Aorta (tissue), 5 donors: Measurements from ENCODE around the gene MRO. TPM values are rescaled to one million over a fixed set of nuclear protein-coding genes. Genes with fewer than 3 reads are reported as not detected.
A peak's percentile ranks its signal among the peaks of the same experiment; 100 is the strongest.

Source experiments
- ATAC-seq: fragments of 200-7000 bp; cut with Tn5 transposase; one replicate; pipeline ENCODE4 v1.9.1; 2022; ENCODE audit warnings: moderate library complexity; ENCODE audit not compliant: low FRiP score
- DNase-seq, 2 donors: peaks; one replicate each; pipeline ENCODE4 v3.0.0-alpha.2; 2020
- H3K27ac ChIP-seq, 2 donors: one replicate each; pipeline ENCODE4 v1.5.1; 2013; ENCODE audit warnings: low read length in 2 of 2, mild to moderate bottlenecking in 2 of 2, moderate library complexity in 2 of 2, control low read depth in 1 of 2, inconsistent platforms in 1 of 2, low read depth in 1 of 2
- H3K27me3 ChIP-seq, 2 donors: one replicate each; pipeline ENCODE4 v1.6.1; 2013; ENCODE audit warnings: control low read depth in 1 of 2, low read length in 1 of 2, mild to moderate bottlenecking in 1 of 2, moderate library complexity in 1 of 2; ENCODE audit not compliant: insufficient read depth in 2 of 2, control insufficient read depth in 1 of 2
- H3K36me3 ChIP-seq, 2 donors: one replicate each; pipeline ENCODE4 v1.6.1; 2013; ENCODE audit warnings: control low read depth in 1 of 2, low read length in 1 of 2, mild to moderate bottlenecking in 1 of 2; ENCODE audit not compliant: insufficient read depth in 2 of 2, control insufficient read depth in 1 of 2
- H3K4me1 ChIP-seq, 2 donors: one replicate each; pipeline ENCODE4 v1.6.1; 2013; ENCODE audit warnings: low read length in 2 of 2, control low read depth in 1 of 2, mild to moderate bottlenecking in 1 of 2, moderate library complexity in 1 of 2; ENCODE audit not compliant: insufficient read depth in 2 of 2, control insufficient read depth in 1 of 2
- H3K4me3 ChIP-seq, 2 donors: one replicate each; pipeline ENCODE4 v1.5.1; 2013; ENCODE audit warnings: low read length in 2 of 2, control low read depth in 1 of 2, mild to moderate bottlenecking in 1 of 2
- H3K9me3 ChIP-seq: one replicate; pipeline ENCODE4 v1.6.1; 2013; ENCODE audit warnings: mild to moderate bottlenecking, low read length; ENCODE audit not compliant: control insufficient read depth
- WGBS, 2 donors: extraction: QIAGEN DNeasy Blood & Tissue Kit; methylation state at CpG; one replicate each; pipeline ENCODE4 v1.1.7; 2013; 5-methylcytosine and 5-hydroxymethylcytosine counted together
- intact Hi-C, 2 donors: fragments of 100-400 bp; cut with DNase I; formaldehyde crosslinking; loops; one replicate each; pipeline versions ENCODE4 v1.14.2 to v1.15.0; 2022
- long read RNA-seq, 2 donors: library from polyadenylated mRNA; unstranded; transcript quantifications; one replicate each; pipeline ENCODE4 v2.0.0, GENCODE V29; 2020 to 2021
- polyA plus RNA-seq, 2 donors: library from polyadenylated mRNA; stranded (reverse); fragments of 200-250 nt; gene quantifications; one replicate each; pipeline ENCODE4 v1.2.3, GENCODE V29; 2013
- total RNA-seq, 2 donors: library from RNA; stranded (reverse); fragmentation: NEBNext Ultra II Directional; extraction: Animal tissue kit (Norgen Biotek cat#: 25700); gene quantifications; one replicate each; pipeline ENCODE4 v1.2.1, GENCODE V29; 2021
- donor health status: healthy with polysubstance abuse.
- donor health status: Bipolar disorder and iron deficiency.
- donor health status: DM: no; HTN: no; CAD: no.
- donor health status: DM: no; HTN: no; CAD: no.
- donor health status: DM: yes; HTN: yes; CAD: no.

The MRO gene
- total RNA-seq (1 to 10 TPM; 1.7 to 3.2 TPM), polyA plus RNA-seq (1 to 10 TPM in 1 of 2 donors, under 1 TPM in 1; 0.13 to 2.3 TPM)
- long read RNA-seq, donor 1, partial matches to known transcripts, result 1 of 2 reads
- long read RNA-seq, donor 1, other reads (novel, unspliced or antisense), result 1 of 2 reads
- long read RNA-seq, donor 2, result 0 reads

GRCh38 chr18:50819728-50820378 is at the start of gene MRO:
Gene MRO, minus strand, starts transcription at chr18:50820016. Its CDS starts 10,616 bp downstream, at chr18:50809400.
- ATAC-seq (peak; percentile 94), DNase-seq (peak; percentile 88 to 92)
- H3K9me3 ChIP-seq, result no peaks in the 10 kb centered on the region
- intact Hi-C loops, result loop anchor here (10.0 kb wide), 2 partner anchors 225 to 235 kb away; no protein-coding TSS in a partner anchor
- no peaks in the 10 kb centered on the region for H3K27me3 ChIP-seq
- no peaks in the 10 kb centered on the region for H3K4me1 ChIP-seq
- no peaks in the 10 kb centered on the region for H3K36me3 ChIP-seq
- no peak within 1 kb of the TSS for H3K27ac ChIP-seq
- peak within 1 kb of the TSS; percentile 31 to 52 for H3K4me3 ChIP-seq
- WGBS, 2 donors, result 1 to 2% methylated on average over 24 of the region's 24 CpGs

DNA sequence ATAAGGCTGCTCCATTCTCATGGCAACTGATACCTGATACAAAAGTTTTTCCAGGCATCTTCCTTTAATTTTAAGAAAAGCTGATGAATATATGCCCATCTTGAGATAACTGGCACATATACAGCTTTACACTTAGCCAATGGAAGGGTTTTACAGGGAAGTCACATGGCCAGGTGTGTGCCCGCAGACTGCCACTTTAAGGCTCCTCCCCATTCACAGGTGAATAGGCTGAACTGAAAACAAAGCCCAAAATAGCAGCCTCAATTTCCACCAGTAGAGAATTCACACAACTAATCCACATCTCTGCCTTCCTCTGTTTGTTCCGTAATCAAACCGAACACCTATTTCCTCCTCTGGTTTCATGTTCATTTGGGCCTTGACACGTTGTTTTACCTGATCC is 49.3 kb upstream of the MRO start:
- H3K27me3 ChIP-seq, result no peaks in the 10 kb centered on the region
- H3K36me3 ChIP-seq, result no peaks in the 10 kb centered on the region
- 95% methylated on average over 4 of the region's 4 CpGs for WGBS, 2 donors
- H3K4me1 ChIP-seq, result no peaks in the 10 kb centered on the region
- ATAC-seq (no peak), DNase-seq (no peak)
- H3K4me3 ChIP-seq, result no peak overlapping the region
- H3K27ac ChIP-seq, result no peak overlapping the region
- H3K9me3 ChIP-seq, result no peaks in the 10 kb centered on the region
- intact Hi-C loops, result no loop called here

GRCh38 chr18:50866765-50867164 is 46.9 kb upstream of the MRO start:
- Histone ChIP-seq H3K4me3 (no peak overlapping the region), H3K27me3 (no peaks in the 10 kb centered on the region), H3K4me1 (no peaks in the 10 kb centered on the region), H3K27ac (no peak overlapping the region), H3K36me3 (no peaks in the 10 kb centered on the region), H3K9me3 (no peaks in the 10 kb centered on the region)
- ATAC-seq, result no peak
- intact Hi-C loops, result no loop called here
- no peak for DNase-seq

- ATAC-seq (no peak), DNase-seq (no peak)
- Histone ChIP-seq H3K27me3 (peaks cover 0 to 1% of the 10 kb centered on the region in 2 donors), H3K4me3 (no peak overlapping the region), H3K27ac (no peak overlapping the region), H3K36me3 (no peaks in the 10 kb centered on the region), H3K9me3 (no peaks in the 10 kb centered on the region), H3K4me1 (no peaks in the 10 kb centered on the region)
- intact Hi-C loops, result no loop called here
- WGBS, 2 donors, result 51 to 55% methylated on average over 4 of the region's 4 CpGs
Measured at GRCh38 chr18:50863840-50864375, 44.1 kb upstream of the MRO start.

DNA sequence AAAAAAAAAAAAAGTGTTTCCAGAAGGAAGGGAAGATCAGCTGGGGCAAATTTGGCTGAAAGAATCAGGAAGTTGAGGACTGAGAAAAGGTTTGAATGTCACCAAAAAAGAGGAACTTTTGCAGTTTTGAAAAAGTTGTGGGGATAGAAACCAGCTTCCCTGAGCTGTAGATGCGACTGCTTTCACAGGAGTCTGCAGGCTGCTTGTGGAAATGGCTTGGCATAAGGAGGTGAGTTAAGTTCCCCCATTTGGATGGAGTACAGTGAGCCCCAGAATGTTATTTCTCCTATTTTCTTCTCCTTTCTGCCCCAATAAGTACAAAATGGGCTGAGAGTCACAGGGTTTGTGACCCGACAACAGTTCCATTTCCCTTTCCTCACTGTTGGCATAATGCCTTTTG is 42.6 kb upstream of the MRO start:
- H3K27ac ChIP-seq, result no peak overlapping the region
- intact Hi-C loops, result no loop called here
- H3K9me3 ChIP-seq, result no peaks in the 10 kb centered on the region
- H3K4me1 ChIP-seq, result no peaks in the 10 kb centered on the region
- WGBS, 2 donors, result 82 to 86% methylated on average over 2 of the region's 2 CpGs
- no peaks in the 10 kb centered on the region for H3K36me3 ChIP-seq
- no peak overlapping the region for H3K4me3 ChIP-seq
- peaks cover 0 to 1% of the 10 kb centered on the region in 2 donors for H3K27me3 ChIP-seq
- DNase-seq (no peak), ATAC-seq (no peak)

- Histone ChIP-seq H3K27me3 (peaks cover 0 to 1% of the 10 kb centered on the region in 2 donors), H3K4me3 (no peak overlapping the region), H3K4me1 (no peaks in the 10 kb centered on the region), H3K36me3 (no peaks in the 10 kb centered on the region), H3K27ac (no peak overlapping the region), H3K9me3 (no peaks in the 10 kb centered on the region)
- no peak for DNase-seq
- no peak for ATAC-seq
- intact Hi-C loops, result no loop called here
- WGBS, 2 donors, result 71 to 88% methylated on average over 1 of the region's 1 CpG
Measured at GRCh38 chr18:50861617-50862016, 41.8 kb upstream of the MRO start.

DNA sequence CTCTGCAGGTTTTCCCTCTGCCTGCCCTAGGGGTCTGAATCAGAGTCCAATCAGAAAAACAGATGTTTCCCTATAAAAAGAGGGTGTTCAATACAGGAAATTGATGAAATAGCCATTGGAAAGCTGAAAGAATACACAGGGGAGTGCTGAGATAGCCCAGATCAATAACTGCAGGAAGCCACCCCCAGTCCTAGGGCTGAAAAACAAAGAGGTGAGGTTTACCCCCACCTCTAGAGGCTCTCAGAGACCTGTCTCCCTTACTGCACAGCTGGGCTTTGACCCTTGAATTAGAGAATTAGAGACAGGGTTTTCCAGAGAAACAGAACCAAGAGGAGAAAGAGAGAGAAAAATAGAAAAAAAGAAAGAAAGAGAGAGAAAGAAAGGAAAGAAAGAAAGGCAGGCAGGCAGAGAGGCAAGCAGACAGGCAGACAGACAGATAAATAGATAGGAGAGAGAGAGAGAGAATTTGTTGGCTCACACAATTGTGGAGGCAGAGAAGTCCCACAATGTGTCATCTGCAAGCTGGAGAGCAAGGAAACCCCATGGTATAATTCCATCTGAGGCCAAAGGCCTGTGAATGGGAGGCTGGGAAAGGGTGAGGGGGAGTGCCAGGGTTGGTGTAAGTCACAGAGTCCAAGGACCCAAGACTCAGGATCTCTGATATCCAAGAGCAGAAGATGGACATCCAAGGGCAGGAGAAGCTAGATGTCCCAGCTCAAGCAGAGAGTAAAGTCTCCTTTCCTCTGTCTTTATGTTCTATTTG is 40.2 kb upstream of the MRO start:
- H3K4me1 ChIP-seq, result no peaks in the 10 kb centered on the region
- H3K4me3 ChIP-seq, result no peak overlapping the region
- no peak for DNase-seq
- no peaks in the 10 kb centered on the region for H3K9me3 ChIP-seq
- intact Hi-C loops, result no loop called here
- no peaks in the 10 kb centered on the region for H3K36me3 ChIP-seq
- ATAC-seq, result no peak
- H3K27me3 ChIP-seq, result peaks cover 0 to 1% of the 10 kb centered on the region in 2 donors
- H3K27ac ChIP-seq, result no peak overlapping the region

DNA sequence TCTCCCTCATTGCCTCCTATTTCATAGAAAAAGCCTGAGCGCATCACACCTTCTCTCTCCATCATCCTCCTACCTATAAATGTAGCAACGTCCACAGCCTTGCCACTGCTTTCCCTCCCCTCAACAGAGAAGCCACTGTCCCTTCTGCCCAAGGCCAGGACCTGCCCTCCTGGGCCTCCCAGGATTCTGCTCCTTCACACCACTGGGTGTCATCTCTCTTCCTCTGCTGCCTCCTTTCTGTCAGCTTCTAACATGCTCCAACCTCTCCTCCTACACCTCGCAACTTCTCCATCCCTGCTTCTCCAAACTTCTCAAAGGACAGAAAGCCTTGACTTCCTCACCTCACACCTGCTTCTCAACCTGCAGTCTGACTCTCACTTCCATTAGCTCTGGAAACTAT is 37.9 kb upstream of the MRO start:
- ATAC-seq (no peak), DNase-seq (no peak)
- H3K4me1 ChIP-seq, result no peaks in the 10 kb centered on the region
- no peak overlapping the region for H3K4me3 ChIP-seq
- H3K9me3 ChIP-seq, result peaks cover 2% of the 10 kb centered on the region
- intact Hi-C loops, result no loop called here
- WGBS, 2 donors, result 80 to 93% methylated on average over 3 of the region's 3 CpGs
- H3K27me3 ChIP-seq, result peaks cover 0 to 1% of the 10 kb centered on the region in 2 donors
- no peak overlapping the region for H3K27ac ChIP-seq
- no peaks in the 10 kb centered on the region for H3K36me3 ChIP-seq
